Natural killer cell (primary cell): ENCODE results near the gene EIF3B. TPM values are rescaled to one million over a fixed set of nuclear protein-coding genes. Genes with fewer than 3 reads are reported as not detected.
"Not testable (repeated sequence)": the region's sequence is repeated elsewhere in the genome, so short reads cannot be mapped to it uniquely, and the experiment has no call there.

Experiments
- ATAC-seq, 3 donors: fragments of 150-1000 bp in 2 of 3; fragments of 200-7000 bp in 1 of 3; cut with Tn5 transposase; 1 replicate in 1 of 3; 2 replicates in 2 of 3; pipeline ENCODE4 v1.10.0; 2021; ENCODE audit warnings: mild to moderate bottlenecking in 2 of 3, moderate library complexity in 2 of 3
- DNase-seq, 2 donors: peaks; one replicate each; pipeline versions ENCODE4 v3.0.0 to v3.0.0-alpha.2; 2013 to 2021; ENCODE audit warnings: mixed read lengths in 1 of 2
- H3K27ac ChIP-seq: one replicate; pipeline ENCODE4 v1.5.1; 2013; ENCODE audit warnings: mild to moderate bottlenecking, low read length
- H3K27me3 ChIP-seq: one replicate; pipeline ENCODE4 v1.6.1; 2013; ENCODE audit warnings: low read length; ENCODE audit not compliant: control insufficient read depth, insufficient read depth
- H3K36me3 ChIP-seq: one replicate; pipeline ENCODE4 v1.6.1; 2013; ENCODE audit warnings: low read length; ENCODE audit not compliant: control insufficient read depth, insufficient read depth
- H3K4me1 ChIP-seq: one replicate; pipeline ENCODE4 v1.6.1; 2013; ENCODE audit warnings: low read length; ENCODE audit not compliant: control insufficient read depth, insufficient read depth
- H3K4me3 ChIP-seq: one replicate; pipeline ENCODE4 v1.5.1; 2013; ENCODE audit warnings: low read length
- H3K9me3 ChIP-seq: one replicate; pipeline ENCODE4 v1.6.1; 2013; ENCODE audit warnings: low read length; ENCODE audit not compliant: control insufficient read depth, insufficient read depth
- H3K27ac Mint-ChIP-seq, 2 donors: one replicate each; pipeline ENCODE4 v1.8.0; 2022; ENCODE audit warnings: mild to moderate bottlenecking in 2 of 2, mixed read lengths in 2 of 2, moderate library complexity in 1 of 2
- H3K27me3 Mint-ChIP-seq, 2 donors: one replicate each; pipeline ENCODE4 v1.8.0; 2022; ENCODE audit warnings: low read depth in 2 of 2, mixed read lengths in 2 of 2
- H3K36me3 Mint-ChIP-seq: one replicate; pipeline ENCODE4 v1.8.0; 2022; ENCODE audit warnings: mixed read lengths
- H3K4me1 Mint-ChIP-seq, 2 donors: one replicate each; pipeline ENCODE4 v1.8.0; 2022; ENCODE audit warnings: mixed read lengths in 2 of 2
- H3K4me3 Mint-ChIP-seq: one replicate; pipeline ENCODE4 v1.8.0; 2022; ENCODE audit warnings: mild to moderate bottlenecking, moderate library complexity, mixed read lengths
- H3K9me3 Mint-ChIP-seq, 2 donors: one replicate each; pipeline ENCODE4 v1.8.0; 2022; ENCODE audit warnings: mixed read lengths in 2 of 2
- CTCF ChIP-seq: fragments of 200-600 bp; IDR thresholded peaks from one replicate; pipeline ENCODE4 v1.8.0; 2022; ENCODE audit warnings: antibody characterized with exemption
- WGBS: methylation state at CpG from one replicate; pipeline ENCODE4 v1.1.7; 2013; ENCODE audit warnings: missing lambda C conversion rate; ENCODE audit not compliant: insufficient coverage; 5-methylcytosine and 5-hydroxymethylcytosine counted together
- intact Hi-C: fragments of 100-400 bp; cut with micrococcal nuclease; formaldehyde crosslinking; loops from one replicate; pipeline ENCODE4 v1.14.2; 2022
- total RNA-seq, 4 donors: library from RNA; stranded (reverse); fragments of 120-200 nt in 1 of 4; gene quantifications; one replicate each; pipeline versions ENCODE4 v1.2.3 to v1.2.4, GENCODE V29; 2013 to 2022

EIF3B gene
- total RNA-seq, 3 donors from 2014 or later (not counting 1 experiment from before 2014, with no cell fraction given): 194 to 219 (median 197) TPM

GRCh38 chr7:2376351-2377154, 21.9 kb downstream of the EIF3B start:
- H3K9me3 Mint-ChIP-seq: no peaks in the 10 kb centered on the region
- intact Hi-C loops: no loop called here
- H3K27ac ChIP-seq: no peak overlapping the region
- no peak overlapping the region for H3K27ac Mint-ChIP-seq
- H3K4me1 Mint-ChIP-seq: peaks cover 8 to 31% of the 10 kb centered on the region in 2 donors
- H3K9me3 ChIP-seq: no peaks in the 10 kb centered on the region
- DNase-seq (no peak), ATAC-seq (no peak)
- H3K27me3 Mint-ChIP-seq: no peaks in the 10 kb centered on the region
- peaks cover 91% of the 10 kb centered on the region for H3K36me3 ChIP-seq
- H3K4me3 ChIP-seq: no peak overlapping the region
- H3K36me3 Mint-ChIP-seq: peaks cover 25% of the 10 kb centered on the region
- no peaks in the 10 kb centered on the region for H3K27me3 ChIP-seq
- H3K4me1 ChIP-seq: no peaks in the 10 kb centered on the region
- TF ChIP-seq CTCF: no peak
- no peak overlapping the region for H3K4me3 Mint-ChIP-seq
- 97% methylated on average over 27 of the region's 27 CpGs for WGBS

GRCh38 chr7:2377492-2377891, 22.9 kb downstream of the EIF3B start:
- H3K4me1 ChIP-seq, H3K9me3 Mint-ChIP-seq, H3K27me3 Mint-ChIP-seq, H3K27me3 ChIP-seq, H3K4me3 Mint-ChIP-seq, intact Hi-C loops, DNase-seq, H3K27ac ChIP-seq, H3K9me3 ChIP-seq, ATAC-seq, H3K4me3 ChIP-seq, H3K27ac Mint-ChIP-seq: not testable (repeated sequence)
- WGBS: 93% methylated on average over 13 of the region's 18 CpGs
- H3K36me3 Mint-ChIP-seq: peaks cover 25% of the 10 kb centered on the region
- H3K36me3 ChIP-seq: peaks cover 89% of the 10 kb centered on the region
- peaks cover 8 to 24% of the 10 kb centered on the region in 2 donors for H3K4me1 Mint-ChIP-seq

GRCh38 chr7:2378125-2378524, 23.5 kb downstream of the EIF3B start:
- peaks cover 8 to 23% of the 10 kb centered on the region in 2 donors for H3K4me1 Mint-ChIP-seq
- H3K36me3 Mint-ChIP-seq: peaks cover 25% of the 10 kb centered on the region
- peak overlapping the region; percentile 21 to 55 for H3K27ac Mint-ChIP-seq

GRCh38 chr7:2379161-2379560, 24.5 kb downstream of the EIF3B start:
- H3K4me1 Mint-ChIP-seq: peaks cover 8 to 23% of the 10 kb centered on the region in 2 donors
- Histone ChIP-seq H3K9me3 (no peaks in the 10 kb centered on the region), H3K4me3 (no peak overlapping the region), H3K27ac (no peak overlapping the region), H3K27me3 (no peaks in the 10 kb centered on the region), H3K4me1 (no peaks in the 10 kb centered on the region), H3K36me3 (peaks cover 72% of the 10 kb centered on the region)
- ATAC-seq: peak in 1 of 3 donors; percentile 6
- H3K27me3 Mint-ChIP-seq: no peaks in the 10 kb centered on the region
- peaks cover 25% of the 10 kb centered on the region for H3K36me3 Mint-ChIP-seq
- H3K4me3 Mint-ChIP-seq: no peak overlapping the region
- no peaks in the 10 kb centered on the region for H3K9me3 Mint-ChIP-seq
- TF ChIP-seq CTCF: no peak
- no peak for DNase-seq
- intact Hi-C loops: no loop called here
- peak overlapping the region in 1 of 2 donors; percentile 50 for H3K27ac Mint-ChIP-seq
- 97% methylated on average over 20 of the region's 20 CpGs for WGBS

More at GRCh38 chr7:2378125-2378524, 23.5 kb downstream of the EIF3B start:
- intact Hi-C loops, H3K27ac ChIP-seq, H3K9me3 Mint-ChIP-seq, H3K27me3 Mint-ChIP-seq, H3K4me3 Mint-ChIP-seq, H3K27me3 ChIP-seq, H3K4me1 ChIP-seq, H3K9me3 ChIP-seq, H3K4me3 ChIP-seq, ATAC-seq, DNase-seq: not testable (repeated sequence)
- H3K36me3 ChIP-seq: peaks cover 82% of the 10 kb centered on the region
- WGBS: 96% methylated on average over 14 of the region's 18 CpGs
